ENCODE results near the gene UBL7.

DNA sequence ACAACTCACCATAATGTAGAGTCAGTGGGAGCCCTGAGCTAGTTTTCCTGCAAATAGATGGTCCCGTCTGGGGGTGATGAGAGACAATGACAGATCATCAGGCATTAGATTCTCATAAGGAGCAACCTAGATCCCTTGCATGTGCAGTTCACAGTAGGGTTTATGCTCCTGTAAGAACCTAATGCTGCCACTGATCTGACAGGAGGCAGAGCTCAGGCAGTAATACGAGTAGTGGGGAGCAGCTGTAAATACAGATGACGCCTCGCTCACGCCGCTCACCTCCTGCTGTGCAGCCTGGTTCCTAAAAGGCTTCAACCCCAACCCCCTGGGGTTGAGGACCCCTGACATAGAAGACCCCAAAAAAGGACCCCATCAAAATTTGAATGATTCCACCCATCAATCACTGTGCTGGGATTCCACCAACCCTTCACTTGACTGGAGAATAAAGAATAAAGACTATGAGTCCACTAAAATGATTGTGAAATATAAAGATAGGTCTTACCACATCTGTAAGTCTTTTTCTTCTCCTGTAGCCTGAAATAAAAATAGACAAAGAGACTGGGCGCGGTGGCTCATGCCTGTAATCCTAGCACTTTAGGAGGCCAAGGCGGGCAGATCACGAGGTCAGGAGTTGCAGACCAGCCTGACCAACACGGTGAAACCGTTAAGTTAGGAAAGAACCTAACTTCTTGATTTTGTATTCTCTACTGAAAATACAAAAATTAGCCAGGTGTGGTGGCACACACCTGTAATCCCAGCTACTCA is 9.9 kb upstream of the UBL7 start:
- TF ChIP-seq POLR2A (IDR thresholded peaks at IDR 0.05) (no peak), POLR2AphosphoS5 (IDR thresholded peaks at IDR 0.05; ENCODE audit: insufficient read depth in 1 of 2, low read depth in 1 of 2) (no peak)
- TF ChIP-seq, protein P1, sequence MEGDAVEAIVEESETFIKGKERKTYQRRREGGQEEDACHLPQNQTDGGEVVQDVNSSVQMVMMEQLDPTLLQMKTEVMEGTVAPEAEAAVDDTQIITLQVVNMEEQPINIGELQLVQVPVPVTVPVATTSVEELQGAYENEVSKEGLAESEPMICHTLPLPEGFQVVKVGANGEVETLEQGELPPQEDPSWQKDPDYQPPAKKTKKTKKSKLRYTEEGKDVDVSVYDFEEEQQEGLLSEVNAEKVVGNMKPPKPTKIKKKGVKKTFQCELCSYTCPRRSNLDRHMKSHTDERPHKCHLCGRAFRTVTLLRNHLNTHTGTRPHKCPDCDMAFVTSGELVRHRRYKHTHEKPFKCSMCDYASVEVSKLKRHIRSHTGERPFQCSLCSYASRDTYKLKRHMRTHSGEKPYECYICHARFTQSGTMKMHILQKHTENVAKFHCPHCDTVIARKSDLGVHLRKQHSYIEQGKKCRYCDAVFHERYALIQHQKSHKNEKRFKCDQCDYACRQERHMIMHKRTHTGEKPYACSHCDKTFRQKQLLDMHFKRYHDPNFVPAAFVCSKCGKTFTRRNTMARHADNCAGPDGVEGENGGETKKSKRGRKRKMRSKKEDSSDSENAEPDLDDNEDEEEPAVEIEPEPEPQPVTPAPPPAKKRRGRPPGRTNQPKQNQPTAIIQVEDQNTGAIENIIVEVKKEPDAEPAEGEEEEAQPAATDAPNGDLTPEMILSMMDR (IDR thresholded peaks at IDR 0.05) = no peak
